DMS114 treated with DMSO at 0.1 percent for 48 hours (cell line): Measurements from ENCODE around the gene CACNA1H.
"Not testable (repeated sequence)": the region's sequence is repeated elsewhere in the genome, so short reads cannot be mapped to it uniquely, and the experiment has no call there.

Experiments used
- DNase-seq: peaks from one replicate; lab custom pipeline; 2025; ENCODE audit not compliant: unreplicated experiment; lab: John Stamatoyannopoulos, UW

The CACNA1H gene

GRCh38 chr16:1223355-1224214 lies 70.7 kb downstream of the CACNA1H start:
- no peak for DNase-seq

- no peak for DNase-seq
Measured at GRCh38 chr16:1224558-1224957, 71.7 kb downstream of the CACNA1H start.

- DNase-seq = no peak
Measured at GRCh38 chr16:1225051-1225451, 72.1 kb downstream of the CACNA1H start, which contains the start of gene TPSG1. TSS of gene TPSG1 (minus strand) at chr16:1225268. CDS start at chr16:1225252, 16 bp downstream.

- not testable (repeated sequence) for DNase-seq
Measured at GRCh38 chr16:1225728-1226311, 72.9 kb downstream of the CACNA1H start.

DNA sequence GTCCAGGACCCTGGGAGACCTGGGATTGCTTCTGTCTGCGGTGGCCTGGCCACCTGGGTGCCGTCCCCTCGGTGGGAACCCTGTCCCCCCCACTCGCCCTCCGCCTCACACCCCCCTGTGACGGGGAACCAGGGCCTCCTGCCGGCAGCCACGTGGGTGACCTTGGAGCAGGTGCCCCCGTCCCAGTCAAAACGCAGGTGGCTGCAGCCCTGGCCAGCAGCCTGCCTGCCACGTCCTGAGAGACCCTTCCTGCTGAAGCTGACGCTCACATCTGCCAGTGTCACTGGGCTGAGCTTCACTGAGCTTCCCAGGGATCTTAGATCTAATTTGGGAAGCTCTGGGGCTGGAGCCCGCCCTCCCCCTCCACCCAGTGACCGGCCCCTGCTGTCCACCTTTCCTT lies 73.8 kb downstream of the CACNA1H start:
- not testable (repeated sequence) for DNase-seq

GRCh38 chr16:1228227-1228626 lies 75.3 kb downstream of the CACNA1H start:
- DNase-seq = not testable (repeated sequence)

DNA sequence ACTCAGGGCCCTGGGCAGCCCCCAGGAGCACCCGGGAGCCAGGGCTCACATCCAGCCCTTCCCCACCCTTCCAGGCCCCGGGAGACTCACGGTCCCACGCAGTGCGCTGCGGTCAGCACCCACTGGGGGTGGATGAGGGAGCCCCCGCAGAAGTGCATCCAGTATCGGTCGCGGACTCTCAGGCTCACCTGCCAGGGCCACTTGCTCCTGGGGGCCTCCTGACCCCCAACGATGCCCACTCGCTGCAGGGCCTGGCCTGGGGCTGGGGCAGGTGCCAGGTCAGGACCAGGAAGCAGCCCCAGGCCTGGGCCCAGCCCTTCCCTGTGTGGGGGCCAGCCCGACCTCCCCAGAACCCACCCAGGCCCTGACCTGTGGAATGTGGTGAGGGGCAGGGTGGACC lies 76.6 kb downstream of the CACNA1H start:
- DNase-seq = not testable (repeated sequence)

- DNase-seq = not testable (repeated sequence)
Measured at GRCh38 chr16:1230084-1230470, 77.2 kb downstream of the CACNA1H start, which contains the start of gene TPSB2. TSS of gene TPSB2 (minus strand) at chr16:1230184. CDS start at chr16:1229951, 233 bp downstream.

DNA sequence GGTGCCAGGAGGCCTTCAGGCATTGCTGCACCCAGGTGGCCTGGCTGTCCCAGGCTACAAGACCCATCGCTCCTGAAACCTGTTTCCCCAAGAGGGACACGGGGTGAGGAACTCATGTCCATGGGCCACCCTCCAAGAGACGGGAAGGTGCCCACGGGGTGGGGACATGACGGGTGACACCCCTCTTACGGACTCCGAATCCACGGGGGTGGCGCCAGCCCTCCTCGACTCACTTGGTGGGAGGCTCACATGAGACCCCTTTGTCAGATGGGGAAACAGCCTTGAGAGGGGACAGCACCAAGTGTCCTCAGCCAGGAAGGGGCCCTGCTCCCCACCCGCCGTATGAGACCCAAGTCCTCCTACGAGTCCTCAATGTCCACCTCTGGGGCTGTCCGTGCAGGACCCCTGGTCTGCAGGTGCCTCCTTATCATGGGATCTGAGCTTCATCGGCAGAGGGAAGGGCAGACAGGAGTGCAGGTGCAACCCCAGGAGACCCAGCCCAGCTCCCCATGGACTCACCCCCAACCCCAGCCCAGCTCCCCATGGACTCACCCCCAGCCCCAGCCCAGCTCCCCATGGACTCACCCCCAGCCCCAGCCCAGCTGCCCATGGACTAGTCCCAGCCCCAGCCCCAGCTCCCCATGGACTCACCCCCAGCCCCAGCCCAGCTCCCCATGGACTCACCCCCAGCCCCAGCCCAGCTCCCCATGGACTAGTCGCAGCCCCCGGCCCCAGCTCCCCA lies 77.7 kb downstream of the CACNA1H start:
- not testable (repeated sequence) for DNase-seq

DNA sequence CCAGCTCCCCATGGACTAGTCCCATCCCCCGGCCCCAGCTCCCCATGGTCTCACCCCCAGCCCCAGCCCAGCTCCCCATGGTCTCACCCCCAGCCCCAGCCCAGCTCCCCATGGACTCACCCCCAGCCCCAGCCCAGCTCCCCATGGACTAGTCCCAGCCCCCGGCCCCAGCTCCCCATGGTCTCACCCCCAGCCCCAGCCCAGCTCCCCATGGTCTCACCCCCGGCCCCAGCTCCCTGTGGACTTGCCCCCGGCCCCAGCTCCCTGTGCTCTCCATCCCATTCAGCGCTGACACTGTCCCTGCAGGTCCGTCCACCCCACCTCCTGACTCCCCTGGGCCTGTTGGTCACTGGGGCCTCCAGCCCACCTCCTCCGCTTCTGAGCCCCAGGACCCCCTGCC lies 78.4 kb downstream of the CACNA1H start:
- not testable (repeated sequence) for DNase-seq

DNA sequence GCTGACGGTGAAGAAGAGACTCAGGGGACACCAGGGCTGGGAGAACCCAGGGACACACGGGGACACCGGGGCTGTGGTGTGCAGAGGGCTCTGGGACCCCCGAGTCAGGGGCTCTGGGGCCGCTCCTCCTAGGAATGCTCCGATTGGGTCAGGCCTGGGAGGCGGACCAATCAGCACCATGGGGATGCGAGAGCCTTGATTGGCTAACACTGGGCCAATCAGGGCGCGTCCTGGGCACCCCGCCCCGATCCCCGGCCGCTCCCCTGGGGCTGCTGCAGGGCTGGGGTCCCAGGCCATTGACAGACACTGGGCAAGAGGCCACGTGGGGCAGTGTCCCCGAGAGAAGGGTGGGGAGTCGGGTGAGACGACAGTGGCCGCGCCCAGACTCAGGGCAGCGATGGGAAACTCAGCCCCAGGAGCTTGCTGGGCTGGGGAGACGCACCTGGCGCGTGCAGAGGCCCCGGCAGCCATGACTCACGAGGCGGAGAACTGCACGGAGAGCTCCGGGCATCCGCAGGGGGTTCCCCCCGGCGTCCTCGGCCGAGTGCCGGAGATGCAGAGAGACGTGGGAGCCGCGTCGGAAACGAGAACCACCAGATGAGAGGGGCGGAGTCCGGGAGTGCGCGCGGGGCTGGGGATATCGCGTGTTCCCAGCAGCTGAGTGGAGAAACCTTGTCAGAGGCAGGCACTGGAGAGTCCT lies 79.3 kb downstream of the CACNA1H start:
- DNase-seq = not testable (repeated sequence)

- not testable (repeated sequence) for DNase-seq
Measured at GRCh38 chr16:1236659-1237058, 83.8 kb downstream of the CACNA1H start.

DNA sequence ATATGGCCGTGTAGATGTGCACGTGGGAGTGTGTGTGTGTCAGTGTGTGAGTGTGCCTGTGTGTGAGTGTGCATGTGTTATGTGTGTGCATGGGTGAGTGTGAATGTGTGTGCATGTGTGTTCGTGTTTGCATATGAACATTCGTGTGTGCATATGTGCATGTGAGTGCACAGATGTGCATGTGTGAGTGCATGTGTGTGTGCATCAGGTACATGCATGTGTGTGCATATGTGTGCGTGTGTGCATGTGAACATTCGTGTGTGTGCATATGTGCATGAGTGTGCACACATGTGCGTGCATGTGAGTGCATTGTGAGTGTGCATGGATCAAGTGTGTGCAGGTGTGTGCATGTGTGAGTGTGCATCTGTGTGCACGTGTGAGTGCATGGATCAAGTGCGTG lies 85.1 kb downstream of the CACNA1H start:
- DNase-seq = no peak

DNA sequence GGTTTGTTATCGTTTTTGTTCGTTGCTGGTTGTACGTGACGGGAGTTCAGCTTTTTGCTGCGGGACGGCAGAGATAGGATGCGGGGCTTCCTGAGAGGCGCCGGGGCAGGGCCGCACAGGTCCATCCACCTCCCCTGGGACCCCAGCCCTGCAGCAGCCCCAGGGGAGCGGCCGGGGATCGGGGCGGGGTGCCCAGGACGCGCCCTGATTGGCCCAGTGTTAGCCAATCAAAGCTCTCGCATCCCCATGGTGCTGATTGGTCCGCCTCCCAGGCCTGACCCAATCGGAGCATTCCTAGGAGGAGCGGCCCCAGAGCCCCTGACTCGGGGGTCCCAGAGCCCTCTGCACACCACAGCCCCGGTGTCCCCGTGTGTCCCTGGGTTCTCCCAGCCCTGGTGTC lies 86.0 kb downstream of the CACNA1H start:
- not testable (repeated sequence) for DNase-seq

GRCh38 chr16:1239575-1239974 lies 86.7 kb downstream of the CACNA1H start:
- not testable (repeated sequence) for DNase-seq

- not testable (repeated sequence) for DNase-seq
Measured at GRCh38 chr16:1240436-1240835, 87.5 kb downstream of the CACNA1H start, which contains the start of gene TPSAB1. TSS of gene TPSAB1 (plus strand) at chr16:1240705. CDS start at chr16:1240939, 234 bp downstream.

- DNase-seq = not testable (repeated sequence)
Measured at GRCh38 chr16:1241081-1241480, 88.2 kb downstream of the CACNA1H start.

GRCh38 chr16:1243363-1243762 lies 90.5 kb downstream of the CACNA1H start:
- not testable (repeated sequence) for DNase-seq

DNA sequence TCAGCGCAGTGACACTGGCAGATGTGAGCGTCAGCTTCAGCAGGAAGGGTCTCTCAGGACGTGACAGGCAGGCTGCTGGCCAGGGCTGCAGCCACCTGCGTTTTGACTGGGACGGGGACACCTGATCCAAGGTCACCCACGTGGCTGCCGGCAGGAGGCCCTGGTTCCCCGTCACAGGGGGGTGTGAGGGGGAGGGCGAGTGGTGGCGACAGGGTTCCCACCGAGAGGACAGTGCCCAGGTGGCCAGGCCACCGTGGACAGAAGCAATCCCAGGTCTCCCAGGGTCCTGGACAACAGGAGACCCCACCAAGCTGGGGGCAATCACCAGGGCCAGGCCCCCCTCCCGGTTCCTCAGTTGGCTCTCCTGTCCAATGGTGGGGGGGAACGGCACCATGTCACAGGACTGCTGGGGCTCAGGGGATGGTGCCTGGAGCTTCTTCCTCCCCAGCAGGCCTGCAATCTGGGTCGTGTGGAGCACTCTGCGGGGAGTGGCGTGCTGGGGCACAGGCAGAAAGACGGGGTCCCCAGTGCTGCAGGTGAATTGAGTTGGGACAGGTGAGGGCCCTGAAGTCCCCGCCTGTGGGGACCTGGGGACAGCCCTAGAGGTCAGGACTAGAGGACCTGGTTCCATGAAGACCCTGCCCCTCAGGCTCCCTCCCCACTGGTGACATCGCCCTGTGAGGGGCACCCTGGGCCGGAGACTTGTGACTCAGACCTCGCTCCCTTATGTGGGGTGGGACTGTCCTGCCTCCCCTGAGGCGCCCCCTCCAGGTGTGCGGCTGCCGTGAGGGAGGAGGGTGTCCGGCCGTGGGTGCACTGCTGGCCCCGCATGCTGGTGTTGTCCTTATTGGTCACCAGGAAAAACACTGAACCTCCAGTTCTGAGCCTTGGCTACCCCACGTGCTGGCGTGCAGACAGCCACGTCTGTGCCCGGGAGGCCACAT lies 91.3 kb downstream of the CACNA1H start:
- not testable (repeated sequence) for DNase-seq

- DNase-seq = no peak
Measured at GRCh38 chr16:1244881-1245280, 92.0 kb downstream of the CACNA1H start.
